A549 (cell line): ENCODE results near the gene HOXA4. TPM values are rescaled to one million over a fixed set of nuclear protein-coding genes. Genes with fewer than 3 reads are reported as not detected.

ENCODE experiments used
- ATAC-seq, 2 experiments: fragments of 200-7000 bp in 1 of 2; fragments of >200 bp in 1 of 2; cut with Nextera tagmentation in 1 of 2; cut with Tn5 transposase in 1 of 2; 3 replicates each; pipeline versions ENCODE4 v1.8.0 to v1.9.1; 2018 to 2020; ENCODE audit warnings: mild to moderate bottlenecking in 1 of 2, moderate library complexity in 1 of 2
- CTCF ChIA-PET: fragments of 300-600 bp; sonication (Branson Sonifier 250); formaldehyde crosslinking; extraction: SDS; loops from one replicate; lab custom pipeline; 2021; ENCODE audit warnings: antibody characterized with exemption, inconsistent platforms; lab: Yijun Ruan, JAX
- POLR2A ChIA-PET: fragments of 350-600 bp; formaldehyde crosslinking; extraction: SDS; loops from one replicate; lab custom pipeline; 2021; ENCODE audit warnings: antibody characterized with exemption, inconsistent platforms; lab: Yijun Ruan, JAX
- DNase-seq, 2 experiments: peaks; one replicate each; pipeline versions ENCODE4 v3.0.0 to v3.0.0-alpha.2; 2011 to 2016; ENCODE audit warnings: low read depth in 1 of 2, low spot score in 1 of 2
- FAIRE-seq: peaks from 2 replicates; lab custom pipeline; 2011; peaks lifted over from hg19 to GRCh38; lab: Jason Lieb, UNC
- H3K27ac ChIP-seq, 2 experiments: fragments of >200 bp; sonication (Bioruptor Twin); formaldehyde crosslinking; 3 replicates each; pipeline ENCODE4 v1.5.1; 2016 to 2017
- H3K4me1 ChIP-seq: fragments of >200 bp; sonication (Bioruptor Twin); formaldehyde crosslinking; 3 replicates; pipeline ENCODE4 v1.6.1; 2016
- H3K4me2 ChIP-seq: fragments of >200 bp; sonication (Bioruptor Twin); formaldehyde crosslinking; 3 replicates; pipeline ENCODE4 v1.6.1; 2016
- H3K4me3 ChIP-seq: fragments of >200 bp; sonication (Bioruptor Twin); formaldehyde crosslinking; 3 replicates; pipeline ENCODE4 v1.5.1; 2016
- H3K9me3 ChIP-seq: fragments of >200 bp; sonication (Bioruptor Twin); formaldehyde crosslinking; 3 replicates; pipeline ENCODE4 v1.6.1; 2016
- CBX8 ChIP-seq: fragments of 200-600 bp; sonication (generic); IDR thresholded peaks from 2 replicates; pipeline ENCODE4 v1.6.1; 2016
- CHD4 ChIP-seq: fragments of 200-600 bp; sonication (generic); IDR thresholded peaks from 2 replicates; pipeline ENCODE4 v1.6.1; 2016; ENCODE audit warnings: antibody characterized with exemption, mild to moderate bottlenecking, borderline replicate concordance
- CTCF ChIP-seq: fragments of >200 bp; sonication (Bioruptor Twin); formaldehyde crosslinking; IDR thresholded peaks from 3 replicates; pipeline ENCODE4 v1.5.1; 2016
- EHF ChIP-seq: fragments of 250-450 bp; sonication (Bioruptor Pico); IDR thresholded peaks from 2 replicates; pipeline ENCODE4 v1.5.0; 2020; ENCODE audit warnings: mild to moderate bottlenecking
- ELK1 ChIP-seq: fragments of 150-350 bp; IDR thresholded peaks from 2 replicates; pipeline ENCODE4 v1.6.1; 2014; ENCODE audit warnings: low read depth, mild to moderate bottlenecking, low read length
- ESRRA ChIP-seq: fragments of 150-350 bp; IDR thresholded peaks from 2 replicates; pipeline ENCODE4 v1.6.1; 2014; ENCODE audit warnings: mild to moderate bottlenecking, low read length, borderline replicate concordance
- HES2 ChIP-seq: fragments of >200 bp; sonication (Bioruptor Twin); formaldehyde crosslinking; IDR thresholded peaks from 2 replicates; pipeline ENCODE4 v1.6.1; 2016
- HMGXB4 ChIP-seq: fragments of 250-450 bp; sonication (Bioruptor Pico); IDR thresholded peaks from 2 replicates; pipeline ENCODE4 v1.5.0; 2021; ENCODE audit warnings: mild to moderate bottlenecking, moderate library complexity, borderline replicate concordance
- HOXA7 ChIP-seq: fragments of 250-450 bp; sonication (Bioruptor Pico); IDR thresholded peaks from 2 replicates; pipeline ENCODE4 v1.5.0; 2020; ENCODE audit warnings: mild to moderate bottlenecking, moderate library complexity
- HOXB5 ChIP-seq: fragments of 250-450 bp; sonication (Bioruptor Pico); IDR thresholded peaks from 2 replicates; pipeline ENCODE4 v1.5.0; 2020; ENCODE audit warnings: mild to moderate bottlenecking, moderate library complexity
- JUNB ChIP-seq: fragments of >200 bp; sonication (Bioruptor Twin); formaldehyde crosslinking; IDR thresholded peaks from 2 replicates; pipeline ENCODE4 v1.6.1; 2016
- MAFK ChIP-seq: fragments of 450-650 bp; IDR thresholded peaks from 2 replicates; pipeline ENCODE4 v1.6.1; 2014; ENCODE audit not compliant: partially characterized antibody
- POLR2AphosphoS2 ChIP-seq: conservative IDR thresholded peaks from 2 replicates; pipeline ENCODE4 v1.6.1; 2012; ENCODE audit warnings: low read length, improper control_type of control experiment, inconsistent platforms
- REST ChIP-seq: fragments of 200-600 bp; sonication (generic); IDR thresholded peaks from 2 replicates; pipeline ENCODE4 v1.6.1; 2016; ENCODE audit warnings: antibody characterized with exemption, mild to moderate bottlenecking, moderate library complexity
- SREBF2 ChIP-seq: fragments of 450-650 bp; IDR thresholded peaks from 2 replicates; pipeline ENCODE4 v1.6.1; 2014; ENCODE audit warnings: mild to moderate bottlenecking, moderate library complexity
- TFCP2L1 ChIP-seq: fragments of 250-450 bp; sonication (Bioruptor Pico); IDR thresholded peaks from 2 replicates; pipeline ENCODE4 v1.5.0; 2021; ENCODE audit warnings: mild to moderate bottlenecking
- TP53 ChIP-seq: fragments of 250-450 bp; sonication (Bioruptor Pico); IDR thresholded peaks from 2 replicates; pipeline ENCODE4 v1.5.0; 2021; ENCODE audit warnings: mild to moderate bottlenecking, moderate library complexity
- ZSCAN20 ChIP-seq: fragments of 250-450 bp; sonication (Bioruptor Pico); IDR thresholded peaks from 2 replicates; pipeline ENCODE4 v1.8.0; 2022; ENCODE audit warnings: mild to moderate bottlenecking, moderate library complexity
- WGBS: methylation state at CpG from one replicate; pipeline ENCODE4 v1.1.6; 2017; ENCODE audit errors: missing lambda C conversion rate; 5-methylcytosine and 5-hydroxymethylcytosine counted together
- polyA plus RNA-seq, 4 experiments: library from polyadenylated mRNA; depleted of rRNA in 3 of 4; stranded (reverse); fragments of >200 nt; fragmentation: RNase III in 1 of 4; extraction: RNeasy Plus Mini Kit Qiagen cat#74134 plus additional on column Dnase treatment in 1 of 4; gene quantifications; 2 replicates in 3 of 4; 3 replicates in 1 of 4; pipeline ENCODE4 v1.2.3, GENCODE V29; 2011 to 2017

Gene HOXA4
- polyA plus RNA-seq, 2 of the 4 experiments (the other 2 are of a cell fraction) = 2.1 to 2.6 TPM

- no peak for DNase-seq
- FAIRE-seq = no peak
- no peak; a peak in 1 of 6 replicates for ATAC-seq
- Histone ChIP-seq H3K27ac (no peak overlapping the region), H3K9me3 (no peaks in the 10 kb centered on the region), H3K4me3 (no peak overlapping the region), H3K4me2 (no peak overlapping the region), H3K4me1 (no peaks in the 10 kb centered on the region; the same call in 2 of the 3 replicates)
- POLR2A ChIA-PET = no interaction called here
- CTCF ChIA-PET = no interaction called here
- no peak for TF ChIP-seq TFCP2L1
- no peak for TF ChIP-seq ESRRA
- TF ChIP-seq ZSCAN20 (CRISPR knock-in tag) = no peak
- TF ChIP-seq HOXA7 (CRISPR knock-in tag) = no peak
- no peak for TF ChIP-seq SREBF2
- no peak for TF ChIP-seq HES2
- WGBS = 95% methylated on average over 31 of the region's 35 CpGs
Observed at GRCh38 chr7:27103489-27104226, 26.9 kb downstream of the HOXA4 start.

GRCh38 chr7:27102581-27103442 is 27.7 kb downstream of the HOXA4 start, which contains the start of gene HOXA2:
Gene HOXA2 (minus strand): TSS chr7:27102683. CDS start chr7:27102500, 183 bp downstream.
- ChIA-PET CTCF (no interaction called here), POLR2A (no interaction called here)
- FAIRE-seq (no peak), DNase-seq (no peak), ATAC-seq (no peak)
- Histone ChIP-seq H3K4me3 (no peak within 1 kb of the TSS), H3K4me2 (no peak within 1 kb of the TSS), H3K27ac (no peak within 1 kb of the TSS), H3K4me1 (peaks cover 6% of the 10 kb centered on the region), H3K9me3 (no peaks in the 10 kb centered on the region)
- 94% methylated on average over 29 of the region's 29 CpGs for WGBS
- TF ChIP-seq REST = no peak
- TF ChIP-seq POLR2AphosphoS2 = no peak
- TF ChIP-seq JUNB = no peak
- no peak for TF ChIP-seq EHF (CRISPR knock-in tag)
- no peak for TF ChIP-seq CBX8
- TF ChIP-seq MAFK = no peak
- no peak for TF ChIP-seq TP53 (CRISPR knock-in tag)
- TF ChIP-seq CHD4 = no peak
- TF ChIP-seq HOXB5 = no peak

- ChIA-PET CTCF (no interaction called here), POLR2A (no interaction called here)
- H3K4me2 ChIP-seq = no peak overlapping the region
- H3K4me1 ChIP-seq = peaks cover 12% of the 10 kb centered on the region
- H3K9me3 ChIP-seq = no peaks in the 10 kb centered on the region
- 94% methylated on average over 39 of the region's 39 CpGs for whole genome bisulfite sequencing
- no peak overlapping the region for H3K4me3 ChIP-seq
- no peak for ATAC-seq
- TF ChIP-seq HOXB5 = no peak
- no peak for TF ChIP-seq ELK1
- no peak for TF ChIP-seq HMGXB4 (CRISPR knock-in tag)
- no peak for TF ChIP-seq CTCF
- H3K27ac ChIP-seq = no peak overlapping the region
- DNase-seq = no peak
- no peak for FAIRE-seq
Observed at GRCh38 chr7:27101957-27102580, 28.5 kb downstream of the HOXA4 start.
